HFF-Myc (cell line): Measurements from ENCODE around the gene CNTNAP4.

Source experiments
- DNase-seq: peaks from one replicate; pipeline ENCODE4 v3.0.0-alpha.2; 2011; ENCODE audit warnings: low read depth; ENCODE audit errors: extremely low read depth
- H3K4me3 ChIP-seq: replicated peaks from 2 replicates; pipeline ENCODE4 v1.5.1; 2011; ENCODE audit warnings: low read depth, mild to moderate bottlenecking, control low read depth, low read length
- CTCF ChIP-seq: IDR thresholded peaks from 2 replicates; pipeline ENCODE4 v1.5.1; 2012; ENCODE audit warnings: mild to moderate bottlenecking, low read depth, low read length, control low read depth; ENCODE audit errors: missing control alignments

CNTNAP4 gene

GRCh38 chr16:76351441-76351840 is 74.2 kb downstream of the CNTNAP4 start:
- DNase-seq: no peak
- H3K4me3 ChIP-seq: no peak overlapping the region
- TF ChIP-seq CTCF: no peak

GRCh38 chr16:76360404-76360803 is 83.2 kb downstream of the CNTNAP4 start:
- TF ChIP-seq CTCF: no peak
- no peak overlapping the region for H3K4me3 ChIP-seq
- no peak for DNase-seq

- H3K4me3 ChIP-seq: no peak overlapping the region
- DNase-seq: no peak
- no peak for TF ChIP-seq CTCF
Measured at GRCh38 chr16:76370344-76370743, 93.1 kb downstream of the CNTNAP4 start.

- H3K4me3 ChIP-seq: no peak overlapping the region
- no peak for TF ChIP-seq CTCF
- DNase-seq: no peak
Measured at GRCh38 chr16:76371441-76371840, 94.2 kb downstream of the CNTNAP4 start.

GRCh38 chr16:76373998-76374397 is 96.8 kb downstream of the CNTNAP4 start:
- no peak for DNase-seq
- H3K4me3 ChIP-seq: no peak overlapping the region
- TF ChIP-seq CTCF: no peak

GRCh38 chr16:76376988-76377387 is 99.8 kb downstream of the CNTNAP4 start:
- no peak for TF ChIP-seq CTCF
- no peak for DNase-seq
- no peak overlapping the region for H3K4me3 ChIP-seq

GRCh38 chr16:76378020-76378419 is 100.8 kb downstream of the CNTNAP4 start:
- DNase-seq: no peak
- no peak for TF ChIP-seq CTCF

More at GRCh38 chr16:76378020-76378419, 100.8 kb downstream of the CNTNAP4 start:
- no peak overlapping the region for H3K4me3 ChIP-seq
